ENCODE results near the gene ABCD3.

ABCD3 gene

GRCh38 chr1:94542088-94542870, 124.1 kb downstream of the ABCD3 start:
- H3K36me3 ChIP-seq (ENCODE audit: insufficient read depth, low read length) = peaks cover 5% of the 10 kb centered on the region
- no peaks in the 10 kb centered on the region for H3K9me3 ChIP-seq (replicated peaks; ENCODE audit: low read length)
- H3K4me3 ChIP-seq (ENCODE audit: low read length) = peak overlapping the region; percentile 77
- H3K9ac ChIP-seq (ENCODE audit: low read depth, low read length) = peak overlapping the region; percentile 67
- H3K4me1 ChIP-seq (ENCODE audit: control insufficient read depth, insufficient read depth, low read length) = peaks cover 67% of the 10 kb centered on the region
- H3K4me2 ChIP-seq (ENCODE audit: low read length) = peak overlapping the region; percentile 83
- H3K27me3 ChIP-seq (ENCODE audit: control insufficient read depth, insufficient read depth, low read length) = no peaks in the 10 kb centered on the region

GRCh38 chr1:94543001-94543400, 124.8 kb downstream of the ABCD3 start:
- Histone ChIP-seq H3K9ac (ENCODE audit: low read depth, low read length) (peak overlapping the region; percentile 67), H3K4me1 (ENCODE audit: control insufficient read depth, insufficient read depth, low read length) (peaks cover 63% of the 10 kb centered on the region), H3K4me3 (ENCODE audit: low read length) (no peak overlapping the region), H3K4me2 (ENCODE audit: low read length) (peak overlapping the region; percentile 83), H3K9me3 (replicated peaks; ENCODE audit: low read length) (no peaks in the 10 kb centered on the region), H3K36me3 (ENCODE audit: insufficient read depth, low read length) (peaks cover 3% of the 10 kb centered on the region), H3K27me3 (ENCODE audit: control insufficient read depth, insufficient read depth, low read length) (no peaks in the 10 kb centered on the region)

DNA sequence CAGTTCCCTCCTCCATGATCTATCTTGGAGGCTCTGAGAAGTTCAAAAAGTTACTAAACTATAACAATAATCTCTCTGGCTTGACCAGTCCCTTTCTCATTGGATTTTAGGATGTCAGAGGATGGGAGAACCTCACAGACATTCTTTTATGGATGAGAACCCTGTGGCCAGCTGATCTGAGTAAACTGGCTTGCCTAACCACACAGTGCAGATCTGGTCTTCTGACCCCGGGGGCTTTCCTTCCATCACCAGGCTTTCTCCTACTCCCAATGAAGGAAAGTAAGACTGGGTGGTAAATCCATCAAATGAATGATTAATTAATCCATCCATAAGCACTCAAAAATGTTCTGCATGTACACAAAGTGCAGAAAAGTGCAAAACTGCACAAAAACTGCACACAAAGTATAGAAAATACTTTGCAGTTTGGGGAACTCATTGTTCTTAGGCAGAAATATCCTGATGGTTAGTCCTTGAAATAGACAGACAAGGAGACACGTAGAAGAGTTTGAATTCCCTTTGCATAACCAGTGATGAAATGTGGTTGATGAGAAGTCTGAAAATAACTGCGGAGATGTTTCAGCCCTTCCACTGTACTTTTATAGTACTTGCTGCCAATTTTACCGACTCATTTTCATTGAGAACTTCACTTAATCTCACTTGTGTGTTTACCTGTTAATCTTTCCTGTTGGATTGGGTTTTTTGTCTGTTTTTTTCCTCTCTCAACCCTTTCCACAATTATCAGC, 125.9 kb downstream of the ABCD3 start:
- no peaks in the 10 kb centered on the region for H3K36me3 ChIP-seq (ENCODE audit: insufficient read depth, low read length)
- H3K4me2 ChIP-seq (ENCODE audit: low read length) = peak overlapping the region; percentile 49
- H3K4me3 ChIP-seq (ENCODE audit: low read length) = peak overlapping the region; percentile 10
- H3K4me1 ChIP-seq (ENCODE audit: control insufficient read depth, insufficient read depth, low read length) = peaks cover 54% of the 10 kb centered on the region
- peak overlapping the region; percentile 35 for H3K9ac ChIP-seq (ENCODE audit: low read depth, low read length)
- no peaks in the 10 kb centered on the region for H3K9me3 ChIP-seq (replicated peaks; ENCODE audit: low read length)
- H3K27me3 ChIP-seq (ENCODE audit: control insufficient read depth, insufficient read depth, low read length) = no peaks in the 10 kb centered on the region

- no peaks in the 10 kb centered on the region for H3K9me3 ChIP-seq (replicated peaks; ENCODE audit: low read length)
- peak overlapping the region; percentile 49 for H3K4me2 ChIP-seq (ENCODE audit: low read length)
- peaks cover 47% of the 10 kb centered on the region for H3K4me1 ChIP-seq (ENCODE audit: control insufficient read depth, insufficient read depth, low read length)
- H3K36me3 ChIP-seq (ENCODE audit: insufficient read depth, low read length) = no peaks in the 10 kb centered on the region
- peak overlapping the region; percentile 10 for H3K4me3 ChIP-seq (ENCODE audit: low read length)
- peak overlapping the region; percentile 35 for H3K9ac ChIP-seq (ENCODE audit: low read depth, low read length)
- H3K27me3 ChIP-seq (ENCODE audit: control insufficient read depth, insufficient read depth, low read length) = no peaks in the 10 kb centered on the region
Observed at GRCh38 chr1:94544706-94545490, 126.7 kb downstream of the ABCD3 start.

- H3K4me2 ChIP-seq (ENCODE audit: low read length) = no peak overlapping the region
- H3K4me3 ChIP-seq (ENCODE audit: low read length) = no peak overlapping the region
- peaks cover 35% of the 10 kb centered on the region for H3K4me1 ChIP-seq (ENCODE audit: control insufficient read depth, insufficient read depth, low read length)
- no peaks in the 10 kb centered on the region for H3K27me3 ChIP-seq (ENCODE audit: control insufficient read depth, insufficient read depth, low read length)
- H3K36me3 ChIP-seq (ENCODE audit: insufficient read depth, low read length) = no peaks in the 10 kb centered on the region
- no peaks in the 10 kb centered on the region for H3K9me3 ChIP-seq (replicated peaks; ENCODE audit: low read length)
- H3K9ac ChIP-seq (ENCODE audit: low read depth, low read length) = no peak overlapping the region
Observed at GRCh38 chr1:94549706-94550105, 131.5 kb downstream of the ABCD3 start.

GRCh38 chr1:94550396-94550795, 132.2 kb downstream of the ABCD3 start:
- H3K9me3 ChIP-seq (replicated peaks; ENCODE audit: low read length) = no peaks in the 10 kb centered on the region
- no peak overlapping the region for H3K9ac ChIP-seq (ENCODE audit: low read depth, low read length)
- peaks cover 29% of the 10 kb centered on the region for H3K4me1 ChIP-seq (ENCODE audit: control insufficient read depth, insufficient read depth, low read length)
- no peak overlapping the region for H3K4me3 ChIP-seq (ENCODE audit: low read length)
- H3K36me3 ChIP-seq (ENCODE audit: insufficient read depth, low read length) = no peaks in the 10 kb centered on the region
- H3K27me3 ChIP-seq (ENCODE audit: control insufficient read depth, insufficient read depth, low read length) = no peaks in the 10 kb centered on the region
- no peak overlapping the region for H3K4me2 ChIP-seq (ENCODE audit: low read length)

- Histone ChIP-seq H3K9me3 (replicated peaks; ENCODE audit: low read length) (no peaks in the 10 kb centered on the region), H3K4me1 (ENCODE audit: control insufficient read depth, insufficient read depth, low read length) (peaks cover 25% of the 10 kb centered on the region), H3K36me3 (ENCODE audit: insufficient read depth, low read length) (no peaks in the 10 kb centered on the region), H3K9ac (ENCODE audit: low read depth, low read length) (no peak overlapping the region), H3K27me3 (ENCODE audit: control insufficient read depth, insufficient read depth, low read length) (no peaks in the 10 kb centered on the region), H3K4me2 (ENCODE audit: low read length) (no peak overlapping the region), H3K4me3 (ENCODE audit: low read length) (no peak overlapping the region)
Observed at GRCh38 chr1:94550800-94551241, 132.6 kb downstream of the ABCD3 start.

GRCh38 chr1:94551449-94551848, 133.3 kb downstream of the ABCD3 start:
- Histone ChIP-seq H3K9ac (ENCODE audit: low read depth, low read length) (no peak overlapping the region), H3K4me1 (ENCODE audit: control insufficient read depth, insufficient read depth, low read length) (peaks cover 25% of the 10 kb centered on the region), H3K4me2 (ENCODE audit: low read length) (no peak overlapping the region), H3K9me3 (replicated peaks; ENCODE audit: low read length) (no peaks in the 10 kb centered on the region), H3K36me3 (ENCODE audit: insufficient read depth, low read length) (no peaks in the 10 kb centered on the region), H3K4me3 (ENCODE audit: low read length) (no peak overlapping the region), H3K27me3 (ENCODE audit: control insufficient read depth, insufficient read depth, low read length) (no peaks in the 10 kb centered on the region)

GRCh38 chr1:94552071-94552586, 133.9 kb downstream of the ABCD3 start:
- Histone ChIP-seq H3K36me3 (ENCODE audit: insufficient read depth, low read length) (no peaks in the 10 kb centered on the region), H3K4me2 (ENCODE audit: low read length) (no peak overlapping the region), H3K9me3 (replicated peaks; ENCODE audit: low read length) (no peaks in the 10 kb centered on the region), H3K4me1 (ENCODE audit: control insufficient read depth, insufficient read depth, low read length) (peaks cover 25% of the 10 kb centered on the region), H3K4me3 (ENCODE audit: low read length) (no peak overlapping the region), H3K27me3 (ENCODE audit: control insufficient read depth, insufficient read depth, low read length) (no peaks in the 10 kb centered on the region), H3K9ac (ENCODE audit: low read depth, low read length) (no peak overlapping the region)

- H3K27me3 ChIP-seq (ENCODE audit: control insufficient read depth, insufficient read depth, low read length) = no peaks in the 10 kb centered on the region
- H3K9ac ChIP-seq (ENCODE audit: low read depth, low read length) = no peak overlapping the region
- H3K4me3 ChIP-seq (ENCODE audit: low read length) = peak overlapping the region; percentile 30
- peaks cover 25% of the 10 kb centered on the region for H3K4me1 ChIP-seq (ENCODE audit: control insufficient read depth, insufficient read depth, low read length)
- H3K4me2 ChIP-seq (ENCODE audit: low read length) = peak overlapping the region; percentile 66
- H3K36me3 ChIP-seq (ENCODE audit: insufficient read depth, low read length) = no peaks in the 10 kb centered on the region
- H3K9me3 ChIP-seq (replicated peaks; ENCODE audit: low read length) = no peaks in the 10 kb centered on the region
Observed at GRCh38 chr1:94553323-94553730, 135.1 kb downstream of the ABCD3 start.

GRCh38 chr1:94553931-94554330, 135.7 kb downstream of the ABCD3 start:
- Histone ChIP-seq H3K4me3 (ENCODE audit: low read length) (no peak overlapping the region), H3K9ac (ENCODE audit: low read depth, low read length) (no peak overlapping the region), H3K4me1 (ENCODE audit: control insufficient read depth, insufficient read depth, low read length) (peaks cover 25% of the 10 kb centered on the region), H3K27me3 (ENCODE audit: control insufficient read depth, insufficient read depth, low read length) (no peaks in the 10 kb centered on the region), H3K4me2 (ENCODE audit: low read length) (no peak overlapping the region), H3K9me3 (replicated peaks; ENCODE audit: low read length) (no peaks in the 10 kb centered on the region), H3K36me3 (ENCODE audit: insufficient read depth, low read length) (no peaks in the 10 kb centered on the region)
